ENCODE measurements around the gene FKBP8.
"Not testable (repeated sequence)": the region's sequence is repeated elsewhere in the genome, so short reads cannot be mapped to it uniquely, and the experiment has no call there.

FKBP8 gene
- 129 to 158 (median 148) reads per million in 3 donors for total RNA-seq

DNA sequence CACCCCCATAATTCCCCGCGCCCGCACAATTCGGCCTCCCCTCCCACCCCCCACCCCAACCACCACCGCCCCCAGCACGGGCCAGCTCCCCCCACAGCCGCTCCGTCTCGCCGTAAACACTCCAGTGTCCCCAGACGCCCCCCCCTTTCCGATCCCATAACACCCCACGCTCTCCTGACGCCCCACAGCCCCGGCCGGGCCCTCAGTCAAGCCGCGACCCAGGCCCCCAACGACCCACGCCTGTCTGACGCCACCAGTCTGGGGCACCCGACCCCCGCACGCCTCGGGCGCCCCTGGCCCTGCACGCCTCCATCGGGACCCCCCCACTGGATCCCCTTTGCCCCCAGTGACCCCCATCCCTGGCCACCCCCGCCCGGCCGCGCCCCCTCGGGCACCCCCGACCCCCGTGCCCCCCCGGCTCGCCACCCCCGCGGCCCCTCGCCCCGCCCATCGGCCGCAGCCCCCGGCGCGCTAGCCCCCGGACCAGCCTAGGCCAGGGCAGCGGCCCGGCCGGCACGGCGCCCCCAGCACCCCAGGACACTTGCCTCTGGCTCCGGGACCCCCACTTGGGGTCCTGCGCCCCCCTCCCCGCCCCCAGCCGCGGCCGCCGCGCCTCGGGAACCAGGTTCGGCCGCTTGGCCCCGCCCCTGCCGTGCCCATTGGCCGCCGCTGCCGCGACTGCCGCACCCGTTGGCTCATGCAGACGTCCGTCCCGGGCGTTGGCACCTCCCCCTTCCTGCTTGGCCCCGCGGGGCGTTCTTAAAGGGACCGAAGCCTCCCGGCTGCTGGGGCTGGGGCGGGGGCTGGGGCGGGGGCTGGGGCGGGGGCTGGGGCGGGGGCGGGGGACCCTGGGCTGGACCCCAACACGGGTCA lies at the start of gene FKBP8:
Gene FKBP8 (minus strand): TSS at position 633 of the 873 bp plus-strand sequence. CDS start 1,603 bp downstream, outside the sequence.
- peak; percentile 80 to 87 (median 87) for DNase-seq
- Histone ChIP-seq H3K4me3 (ENCODE audit: insufficient read depth, low read depth, low read length, poor library complexity, severe bottlenecking) (peak within 1 kb of the TSS; percentile 52), H3K9me3 (ENCODE audit: control insufficient read depth, low read length) (no peaks in the 10 kb centered on the region), H3K36me3 (ENCODE audit: control insufficient read depth, insufficient read depth, low read length) (peaks cover 19% of the 10 kb centered on the region), H3K4me1 (ENCODE audit: control insufficient read depth, insufficient read depth, low read length, poor library complexity, severe bottlenecking) (peaks cover 11% of the 10 kb centered on the region), H3K27ac (ENCODE audit: insufficient read depth, low read length, poor library complexity, severe bottlenecking) (peak within 1 kb of the TSS; percentile 78), H3K27me3 (replicated peaks; ENCODE audit: control insufficient read depth, insufficient read depth, low read length, poor library complexity, severe bottlenecking) (no peaks in the 10 kb centered on the region)

- H3K27me3 ChIP-seq (replicated peaks; ENCODE audit: control insufficient read depth, insufficient read depth, low read length, poor library complexity, severe bottlenecking); H3K36me3 ChIP-seq (ENCODE audit: control insufficient read depth, insufficient read depth, low read length); H3K9me3 ChIP-seq (ENCODE audit: control insufficient read depth, low read length); H3K27ac ChIP-seq (ENCODE audit: insufficient read depth, low read length, poor library complexity, severe bottlenecking); DNase-seq; H3K4me3 ChIP-seq (ENCODE audit: insufficient read depth, low read depth, low read length, poor library complexity, severe bottlenecking): not testable (repeated sequence)
- H3K4me1 ChIP-seq (ENCODE audit: control insufficient read depth, insufficient read depth, low read length, poor library complexity, severe bottlenecking): peaks cover 27% of the 10 kb centered on the region
These were observed 49.4 kb upstream of the FKBP8 start for GRCh38 chr19:18592732-18593131.

- DNase-seq: no peak
- no peak overlapping the region for H3K27ac ChIP-seq (ENCODE audit: insufficient read depth, low read length, poor library complexity, severe bottlenecking)
- H3K27me3 ChIP-seq (replicated peaks; ENCODE audit: control insufficient read depth, insufficient read depth, low read length, poor library complexity, severe bottlenecking): no peaks in the 10 kb centered on the region
- peaks cover 27% of the 10 kb centered on the region for H3K4me1 ChIP-seq (ENCODE audit: control insufficient read depth, insufficient read depth, low read length, poor library complexity, severe bottlenecking)
- H3K9me3 ChIP-seq (ENCODE audit: control insufficient read depth, low read length): no peaks in the 10 kb centered on the region
- no peaks in the 10 kb centered on the region for H3K36me3 ChIP-seq (ENCODE audit: control insufficient read depth, insufficient read depth, low read length)
- no peak overlapping the region for H3K4me3 ChIP-seq (ENCODE audit: insufficient read depth, low read depth, low read length, poor library complexity, severe bottlenecking)
These were observed 48.5 kb upstream of the FKBP8 start for GRCh38 chr19:18591735-18592385.

DNA sequence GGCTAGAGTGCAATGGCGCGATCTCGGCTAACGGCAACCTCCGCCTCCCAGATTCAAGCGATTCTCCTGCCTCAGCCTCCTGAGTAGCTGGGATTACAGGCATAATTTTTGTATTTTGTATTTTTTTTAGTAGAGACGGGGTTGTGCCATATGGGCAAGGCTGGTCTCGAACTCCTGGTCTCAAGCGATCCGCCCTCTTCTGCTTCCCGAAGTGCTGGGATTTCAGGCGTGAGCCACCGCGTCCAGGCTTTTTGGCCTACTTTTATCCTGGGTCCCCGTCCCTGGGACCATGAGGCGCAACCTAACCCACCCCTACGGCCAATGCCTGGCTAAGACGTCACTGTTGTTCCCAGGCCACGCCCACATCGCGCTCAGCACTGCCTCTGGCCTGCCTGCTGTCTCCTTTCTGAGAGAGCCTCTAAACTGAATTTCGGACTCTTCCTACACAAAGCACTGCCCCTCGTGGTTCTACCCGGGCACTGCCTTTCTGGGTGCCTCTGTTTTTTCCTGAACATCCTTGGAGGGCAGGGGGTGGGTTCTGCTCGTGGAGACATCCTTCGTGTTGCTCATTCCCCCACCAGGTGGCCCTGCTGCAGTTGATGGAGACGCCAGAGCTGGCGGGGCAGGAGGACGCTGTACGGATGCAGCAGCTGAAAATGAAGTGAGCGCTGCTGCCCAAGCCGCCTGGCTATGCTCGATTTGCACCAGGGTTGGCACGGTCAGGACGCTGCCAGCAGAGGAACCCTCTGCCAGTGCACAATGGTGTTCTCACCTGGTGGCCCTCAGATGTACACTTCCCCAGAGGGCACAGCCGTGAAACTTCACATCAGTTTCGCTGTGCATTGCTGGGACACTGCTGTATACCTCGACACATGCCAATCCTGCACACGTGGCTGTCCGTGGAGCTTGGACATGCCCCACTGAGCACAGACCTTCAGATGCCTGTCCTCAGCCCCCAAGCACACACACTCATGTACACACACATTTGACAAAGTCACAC lies 47.2 kb upstream of the FKBP8 start:
- Histone ChIP-seq H3K4me1 (ENCODE audit: control insufficient read depth, insufficient read depth, low read length, poor library complexity, severe bottlenecking) (peaks cover 27% of the 10 kb centered on the region), H3K9me3 (ENCODE audit: control insufficient read depth, low read length) (no peaks in the 10 kb centered on the region), H3K27ac (ENCODE audit: insufficient read depth, low read length, poor library complexity, severe bottlenecking) (no peak overlapping the region), H3K4me3 (ENCODE audit: insufficient read depth, low read depth, low read length, poor library complexity, severe bottlenecking) (no peak overlapping the region), H3K36me3 (ENCODE audit: control insufficient read depth, insufficient read depth, low read length) (no peaks in the 10 kb centered on the region), H3K27me3 (replicated peaks; ENCODE audit: control insufficient read depth, insufficient read depth, low read length, poor library complexity, severe bottlenecking) (no peaks in the 10 kb centered on the region)
- no peak for DNase-seq

DNA sequence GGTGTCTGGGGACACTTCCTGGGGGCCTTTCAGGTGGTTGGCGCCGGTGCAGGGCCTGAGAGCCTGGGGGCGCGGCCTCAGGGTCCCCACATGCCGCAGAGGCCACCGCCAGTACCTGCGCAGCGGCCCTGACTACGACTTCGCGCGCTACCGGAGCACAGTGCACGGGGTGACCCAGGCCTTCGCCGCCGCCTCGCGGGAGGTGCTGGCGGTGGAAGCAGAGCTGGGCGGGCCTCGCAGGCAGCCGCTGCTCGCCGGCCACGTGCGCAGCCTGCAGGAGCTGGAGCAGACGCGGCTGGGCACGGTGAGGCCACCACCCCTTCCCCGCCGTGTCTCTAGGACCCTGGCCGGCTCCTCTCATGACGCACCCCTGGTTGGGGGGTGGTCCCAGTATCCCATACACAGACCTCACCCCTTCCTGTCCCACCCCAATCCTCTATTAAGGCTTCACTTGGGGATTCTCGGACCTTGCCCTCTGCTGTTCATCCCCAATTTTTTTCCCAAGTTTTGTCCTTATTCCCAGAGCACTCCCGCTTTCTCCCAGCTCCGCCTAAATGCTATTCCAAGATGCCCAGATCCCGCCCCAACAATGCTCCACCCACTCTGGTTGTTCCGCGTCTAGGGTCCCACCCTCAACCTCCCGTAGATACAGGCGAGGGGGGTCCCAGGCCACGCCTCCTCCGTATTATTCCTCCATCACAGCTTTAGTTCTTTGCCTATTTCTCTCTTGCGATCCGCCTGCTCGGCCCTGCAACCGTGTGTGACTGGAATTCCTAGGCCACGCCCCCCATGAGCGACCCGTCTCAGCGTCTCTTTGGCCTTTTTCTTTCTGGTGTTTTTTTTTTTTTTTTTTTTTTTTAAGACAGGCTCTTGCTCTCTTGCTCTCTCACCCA lies 46.3 kb upstream of the FKBP8 start:
- Histone ChIP-seq H3K4me1 (ENCODE audit: control insufficient read depth, insufficient read depth, low read length, poor library complexity, severe bottlenecking) (peaks cover 23% of the 10 kb centered on the region), H3K9me3 (ENCODE audit: control insufficient read depth, low read length) (no peaks in the 10 kb centered on the region), H3K36me3 (ENCODE audit: control insufficient read depth, insufficient read depth, low read length) (no peaks in the 10 kb centered on the region), H3K4me3 (ENCODE audit: insufficient read depth, low read depth, low read length, poor library complexity, severe bottlenecking) (peak overlapping the region; percentile 64), H3K27ac (ENCODE audit: insufficient read depth, low read length, poor library complexity, severe bottlenecking) (peak overlapping the region; percentile 91), H3K27me3 (replicated peaks; ENCODE audit: control insufficient read depth, insufficient read depth, low read length, poor library complexity, severe bottlenecking) (no peaks in the 10 kb centered on the region)
- peak in 1 of 3 donors; percentile 66 for DNase-seq

DNA sequence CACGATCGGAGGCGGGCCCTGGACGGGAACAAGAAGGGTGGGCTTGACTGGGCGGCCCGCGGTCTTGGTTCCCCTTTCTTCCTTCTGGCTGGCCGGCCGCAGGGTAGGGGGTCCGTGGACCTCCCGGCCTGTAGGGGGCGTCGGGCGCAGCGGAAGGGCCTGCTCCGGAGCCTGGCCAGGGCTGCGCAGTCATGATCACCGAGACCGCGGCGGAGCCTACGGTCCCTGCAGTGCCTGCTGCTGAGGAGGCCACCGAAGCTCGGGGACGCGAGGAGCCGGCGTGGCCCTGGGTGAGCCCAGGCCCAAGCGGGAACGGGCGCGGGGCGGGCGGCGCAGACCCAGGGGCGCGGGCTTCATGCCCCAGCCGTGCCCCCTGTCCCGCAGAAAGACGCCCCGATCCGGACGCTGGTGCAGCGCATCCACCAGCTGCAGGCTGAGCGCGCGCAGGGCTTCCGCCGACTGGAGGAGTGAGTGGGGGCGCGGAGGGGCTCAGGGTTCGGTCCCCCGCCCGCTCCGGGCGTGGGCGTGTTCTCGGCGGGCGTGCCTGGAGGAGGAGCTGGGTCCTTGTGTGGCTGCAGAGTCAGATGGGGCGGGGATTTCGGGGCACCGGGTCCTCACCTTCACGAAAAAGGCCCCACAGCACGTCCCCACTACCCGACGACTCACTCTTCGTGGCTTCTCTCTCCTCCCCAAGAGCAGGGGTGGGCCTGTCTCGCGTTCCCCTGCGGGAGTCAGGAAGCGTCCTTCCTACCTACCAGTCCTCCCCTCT lies 45.4 kb upstream of the FKBP8 start, which contains the start of gene REX1BD:
Gene REX1BD (plus strand): TSS at position 188 of the 769 bp plus-strand sequence. CDS start 4 bp downstream, at position 192.
- Histone ChIP-seq H3K36me3 (ENCODE audit: control insufficient read depth, insufficient read depth, low read length) (no peaks in the 10 kb centered on the region), H3K4me1 (ENCODE audit: control insufficient read depth, insufficient read depth, low read length, poor library complexity, severe bottlenecking) (peaks cover 18% of the 10 kb centered on the region), H3K27me3 (replicated peaks; ENCODE audit: control insufficient read depth, insufficient read depth, low read length, poor library complexity, severe bottlenecking) (no peaks in the 10 kb centered on the region), H3K9me3 (ENCODE audit: control insufficient read depth, low read length) (no peaks in the 10 kb centered on the region), H3K27ac (ENCODE audit: insufficient read depth, low read length, poor library complexity, severe bottlenecking) (peak within 1 kb of the TSS; percentile 91), H3K4me3 (ENCODE audit: insufficient read depth, low read depth, low read length, poor library complexity, severe bottlenecking) (peak within 1 kb of the TSS; percentile 64)
- DNase-seq: peak; percentile 75 to 85 (median 78)

- no peaks in the 10 kb centered on the region for H3K9me3 ChIP-seq (ENCODE audit: control insufficient read depth, low read length)
- peaks cover 18% of the 10 kb centered on the region for H3K4me1 ChIP-seq (ENCODE audit: control insufficient read depth, insufficient read depth, low read length, poor library complexity, severe bottlenecking)
- no peak for DNase-seq
- H3K4me3 ChIP-seq (ENCODE audit: insufficient read depth, low read depth, low read length, poor library complexity, severe bottlenecking): peak overlapping the region; percentile 64
- peak overlapping the region; percentile 91 for H3K27ac ChIP-seq (ENCODE audit: insufficient read depth, low read length, poor library complexity, severe bottlenecking)
- H3K36me3 ChIP-seq (ENCODE audit: control insufficient read depth, insufficient read depth, low read length): no peaks in the 10 kb centered on the region
- H3K27me3 ChIP-seq (replicated peaks; ENCODE audit: control insufficient read depth, insufficient read depth, low read length, poor library complexity, severe bottlenecking): no peaks in the 10 kb centered on the region
These were observed 44.7 kb upstream of the FKBP8 start for GRCh38 chr19:18587962-18588610.

DNA sequence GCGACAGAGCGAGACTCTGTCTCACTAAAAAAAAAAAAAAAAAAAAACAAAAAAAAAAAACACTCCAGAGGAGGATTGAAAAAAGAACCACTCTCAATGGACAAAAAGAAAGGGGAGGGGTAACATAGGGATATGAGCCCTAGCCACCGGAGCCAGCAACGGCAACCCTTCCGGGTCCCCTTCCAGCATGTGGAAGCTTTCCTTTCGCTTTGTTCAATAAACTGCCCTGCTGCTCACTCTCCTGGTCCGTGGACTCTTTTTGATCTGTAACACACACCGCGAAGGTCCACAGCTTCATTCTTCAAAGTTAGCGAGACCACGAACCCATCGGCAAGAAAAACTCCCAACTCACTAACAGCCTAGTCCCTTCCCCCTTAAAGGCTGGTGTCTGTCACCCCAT lies 44.2 kb upstream of the FKBP8 start:
- DNase-seq: no peak
- Histone ChIP-seq H3K27me3 (replicated peaks; ENCODE audit: control insufficient read depth, insufficient read depth, low read length, poor library complexity, severe bottlenecking) (no peaks in the 10 kb centered on the region), H3K9me3 (ENCODE audit: control insufficient read depth, low read length) (no peaks in the 10 kb centered on the region), H3K4me3 (ENCODE audit: insufficient read depth, low read depth, low read length, poor library complexity, severe bottlenecking) (no peak overlapping the region), H3K36me3 (ENCODE audit: control insufficient read depth, insufficient read depth, low read length) (no peaks in the 10 kb centered on the region), H3K4me1 (ENCODE audit: control insufficient read depth, insufficient read depth, low read length, poor library complexity, severe bottlenecking) (peaks cover 18% of the 10 kb centered on the region), H3K27ac (ENCODE audit: insufficient read depth, low read length, poor library complexity, severe bottlenecking) (no peak overlapping the region)
